Nephron (organoid): ENCODE results near the gene FKBP15.

Experiments
- H3K27ac Mint-ChIP-seq, 3 experiments: 2 replicates each; pipeline ENCODE4 v1.8.0; 2020; ENCODE audit warnings: mixed read lengths in 3 of 3, mild to moderate bottlenecking in 2 of 3, moderate library complexity in 1 of 3
- H3K27me3 Mint-ChIP-seq: 2 replicates; pipeline ENCODE4 v1.8.0; 2021; ENCODE audit warnings: low read depth, mild to moderate bottlenecking, moderate library complexity, mixed read lengths
- H3K36me3 Mint-ChIP-seq: 2 replicates; pipeline ENCODE4 v1.8.0; 2020; ENCODE audit warnings: low read depth, mixed read lengths
- H3K4me1 Mint-ChIP-seq: 2 replicates; pipeline ENCODE4 v1.8.0; 2020; ENCODE audit warnings: mixed read lengths
- H3K4me3 Mint-ChIP-seq, 3 experiments: 2 replicates each; pipeline ENCODE4 v1.8.0; 2020; ENCODE audit warnings: mild to moderate bottlenecking in 3 of 3, mixed read lengths in 3 of 3, moderate library complexity in 2 of 3
- H3K9me3 Mint-ChIP-seq: 2 replicates; pipeline ENCODE4 v1.8.0; 2020; ENCODE audit warnings: mixed read lengths
- CTCF ChIP-seq, 3 experiments: fragments of 200-600 bp; sonication (generic); IDR thresholded peaks; one replicate each; pipeline ENCODE4 v1.5.0; 2021; ENCODE audit warnings: antibody characterized with exemption in 3 of 3; ENCODE audit not compliant: unreplicated experiment in 3 of 3

Gene FKBP15

GRCh38 chr9:113184539-113184938, 36.5 kb downstream of the FKBP15 start:
- no peak for TF ChIP-seq CTCF (IDR thresholded peaks at IDR 0.05; ENCODE audit: unreplicated experiment in 3 of 3)
- Mint-ChIP-seq H3K27me3 (no peaks in the 10 kb centered on the region), H3K27ac (no peak overlapping the region), H3K36me3 (peaks cover 68% of the 10 kb centered on the region), H3K4me3 (no peak overlapping the region), H3K4me1 (no peaks in the 10 kb centered on the region), H3K9me3 (no peaks in the 10 kb centered on the region)

- no peak overlapping the region for H3K4me3 Mint-ChIP-seq
- H3K9me3 Mint-ChIP-seq = no peaks in the 10 kb centered on the region
- TF ChIP-seq CTCF (IDR thresholded peaks at IDR 0.05; ENCODE audit: unreplicated experiment in 3 of 3) = no peak
- H3K27me3 Mint-ChIP-seq = no peaks in the 10 kb centered on the region
- H3K27ac Mint-ChIP-seq = no peak overlapping the region
- peaks cover 71% of the 10 kb centered on the region for H3K36me3 Mint-ChIP-seq
- H3K4me1 Mint-ChIP-seq = no peaks in the 10 kb centered on the region
Observed at GRCh38 chr9:113183956-113184488, 37.1 kb downstream of the FKBP15 start.

GRCh38 chr9:113181165-113181564, 39.9 kb downstream of the FKBP15 start:
- H3K4me1 Mint-ChIP-seq = no peaks in the 10 kb centered on the region
- H3K36me3 Mint-ChIP-seq = peaks cover 83% of the 10 kb centered on the region
- TF ChIP-seq CTCF (IDR thresholded peaks at IDR 0.05; ENCODE audit: unreplicated experiment in 3 of 3) = no peak
- H3K27me3 Mint-ChIP-seq = no peaks in the 10 kb centered on the region
- H3K4me3 Mint-ChIP-seq = no peak overlapping the region
- no peak overlapping the region for H3K27ac Mint-ChIP-seq
- H3K9me3 Mint-ChIP-seq = no peaks in the 10 kb centered on the region

DNA sequence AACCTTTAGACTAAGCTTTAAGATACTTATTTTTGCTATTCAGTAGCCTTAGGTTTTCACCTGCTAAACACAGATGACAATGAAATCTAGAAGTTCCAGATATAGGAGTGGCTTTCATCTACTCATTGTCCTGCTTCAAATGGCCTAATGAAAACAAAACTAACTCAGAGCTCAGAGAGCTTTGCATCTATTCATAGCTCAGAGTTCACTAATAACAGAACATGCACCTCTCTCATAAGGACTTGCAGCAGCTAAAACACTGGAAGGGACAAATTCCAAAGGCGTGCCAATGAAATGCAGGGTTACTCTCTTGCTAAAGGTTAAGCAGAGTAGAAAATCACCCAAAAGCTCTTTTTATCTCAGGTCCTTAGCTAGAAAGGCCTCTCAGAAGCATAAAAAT, 41.2 kb downstream of the FKBP15 start:
- Mint-ChIP-seq H3K4me1 (no peaks in the 10 kb centered on the region), H3K9me3 (no peaks in the 10 kb centered on the region), H3K27me3 (no peaks in the 10 kb centered on the region), H3K36me3 (peaks cover 86% of the 10 kb centered on the region), H3K27ac (no peak overlapping the region), H3K4me3 (no peak overlapping the region)
- no peak for TF ChIP-seq CTCF (IDR thresholded peaks at IDR 0.05; ENCODE audit: unreplicated experiment in 3 of 3)

- H3K36me3 Mint-ChIP-seq = peaks cover 81% of the 10 kb centered on the region
- no peak for TF ChIP-seq CTCF (IDR thresholded peaks at IDR 0.05; ENCODE audit: unreplicated experiment in 3 of 3)
- H3K4me1 Mint-ChIP-seq = no peaks in the 10 kb centered on the region
- no peaks in the 10 kb centered on the region for H3K27me3 Mint-ChIP-seq
- no peaks in the 10 kb centered on the region for H3K9me3 Mint-ChIP-seq
- H3K27ac Mint-ChIP-seq = no peak overlapping the region
- H3K4me3 Mint-ChIP-seq = no peak overlapping the region
Observed at GRCh38 chr9:113178087-113178486, 43.0 kb downstream of the FKBP15 start.

GRCh38 chr9:113177251-113177650, 43.8 kb downstream of the FKBP15 start:
- H3K9me3 Mint-ChIP-seq = no peaks in the 10 kb centered on the region
- H3K36me3 Mint-ChIP-seq = peaks cover 81% of the 10 kb centered on the region
- H3K4me1 Mint-ChIP-seq = no peaks in the 10 kb centered on the region
- no peaks in the 10 kb centered on the region for H3K27me3 Mint-ChIP-seq
- no peak overlapping the region for H3K27ac Mint-ChIP-seq
- TF ChIP-seq CTCF (IDR thresholded peaks at IDR 0.05; ENCODE audit: unreplicated experiment in 3 of 3) = no peak
- no peak overlapping the region for H3K4me3 Mint-ChIP-seq
